Amniotic epithelial cell (primary cell): Measurements from ENCODE around the gene ACY1.
"Not testable (repeated sequence)": the region's sequence is repeated elsewhere in the genome, so short reads cannot be mapped to it uniquely, and the experiment has no call there.

Experiments used
- DNase-seq: peaks from one replicate; pipeline ENCODE4 v3.0.0-alpha.2; 2010; ENCODE audit warnings: low read depth

ACY1 gene

GRCh38 chr3:51983578-51984268, 388 bp downstream of the ACY1 start:
- DNase-seq: no peak

DNA sequence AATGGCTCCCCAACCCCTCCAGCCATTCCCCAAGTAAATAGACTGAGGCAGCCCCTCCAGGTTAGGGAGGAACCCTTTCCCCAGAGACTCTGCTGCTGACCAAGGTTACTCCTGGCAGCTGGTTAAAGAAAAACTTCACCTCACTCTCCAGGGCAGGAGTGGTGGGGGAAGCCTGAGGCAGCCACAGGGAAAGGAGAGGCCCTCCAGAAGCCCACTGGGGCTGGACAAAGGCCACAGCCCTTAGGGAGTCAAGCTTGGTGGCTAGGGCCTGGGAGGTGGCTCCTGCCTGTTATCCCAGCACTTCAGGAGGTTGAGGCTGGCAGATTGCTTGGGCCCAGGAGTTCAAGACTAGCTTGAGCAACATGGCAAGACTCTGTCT, 923 bp downstream of the ACY1 start:
- DNase-seq: no peak

DNA sequence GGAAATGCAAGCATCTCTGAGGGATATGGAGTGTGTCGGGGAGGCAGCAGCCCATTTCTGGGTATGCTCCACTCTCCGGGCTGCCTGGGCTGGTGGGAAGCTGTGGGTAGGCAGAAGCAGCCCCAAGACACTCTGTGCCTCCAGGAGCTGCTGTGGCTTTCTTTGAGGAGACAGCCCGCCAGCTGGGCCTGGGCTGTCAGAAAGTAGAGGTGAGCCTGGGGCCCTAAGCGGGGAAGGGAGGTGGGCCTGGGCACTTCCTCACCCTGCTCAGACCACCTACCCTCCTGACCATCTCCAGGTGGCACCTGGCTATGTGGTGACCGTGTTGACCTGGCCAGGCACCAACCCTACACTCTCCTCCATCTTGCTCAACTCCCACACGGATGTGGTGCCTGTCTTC, 1.7 kb downstream of the ACY1 start:
- no peak for DNase-seq

DNA sequence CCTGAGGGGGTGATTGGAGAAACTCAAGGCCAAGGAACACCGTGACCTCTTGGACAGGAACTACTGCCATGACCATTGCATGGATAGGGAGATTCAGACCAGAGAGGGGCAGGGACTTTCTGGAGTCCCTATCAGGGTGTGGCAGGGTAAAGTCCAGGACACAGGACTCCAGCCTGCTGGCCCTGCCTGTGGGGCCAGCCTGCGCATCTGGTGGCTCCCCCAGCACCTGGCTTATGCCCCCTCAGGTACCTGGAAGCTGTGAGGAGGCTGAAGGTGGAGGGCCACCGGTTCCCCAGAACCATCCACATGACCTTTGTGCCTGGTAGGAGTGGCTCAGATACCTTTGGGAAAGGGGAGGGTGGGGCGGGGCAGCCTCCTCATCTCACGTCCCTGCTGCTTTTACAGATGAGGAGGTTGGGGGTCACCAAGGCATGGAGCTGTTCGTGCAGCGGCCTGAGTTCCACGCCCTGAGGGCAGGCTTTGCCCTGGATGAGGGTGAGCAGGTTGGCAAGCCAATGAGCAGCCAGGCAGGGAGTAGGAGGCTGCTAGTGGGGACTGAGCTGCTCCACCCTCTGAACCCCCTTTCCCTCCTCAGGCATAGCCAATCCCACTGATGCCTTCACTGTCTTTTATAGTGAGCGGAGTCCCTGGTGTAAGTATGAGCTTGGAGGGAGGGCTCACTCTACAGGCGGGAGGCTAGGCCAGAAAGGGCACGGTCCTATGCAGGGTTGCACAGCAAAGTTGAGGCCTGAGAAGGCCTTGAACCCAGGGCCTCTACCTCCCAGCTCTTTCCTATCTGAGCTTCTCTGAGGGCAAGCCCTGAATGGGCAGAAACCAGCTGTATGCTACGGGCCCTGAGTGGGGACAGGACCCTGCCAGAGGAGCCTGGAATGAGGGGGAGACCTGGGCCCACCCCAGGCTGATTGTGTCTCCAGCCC, 2.9 kb downstream of the ACY1 start:
- DNase-seq: no peak

GRCh38 chr3:51987568-51987967, 4.2 kb downstream of the ACY1 start:
- DNase-seq: no peak

DNA sequence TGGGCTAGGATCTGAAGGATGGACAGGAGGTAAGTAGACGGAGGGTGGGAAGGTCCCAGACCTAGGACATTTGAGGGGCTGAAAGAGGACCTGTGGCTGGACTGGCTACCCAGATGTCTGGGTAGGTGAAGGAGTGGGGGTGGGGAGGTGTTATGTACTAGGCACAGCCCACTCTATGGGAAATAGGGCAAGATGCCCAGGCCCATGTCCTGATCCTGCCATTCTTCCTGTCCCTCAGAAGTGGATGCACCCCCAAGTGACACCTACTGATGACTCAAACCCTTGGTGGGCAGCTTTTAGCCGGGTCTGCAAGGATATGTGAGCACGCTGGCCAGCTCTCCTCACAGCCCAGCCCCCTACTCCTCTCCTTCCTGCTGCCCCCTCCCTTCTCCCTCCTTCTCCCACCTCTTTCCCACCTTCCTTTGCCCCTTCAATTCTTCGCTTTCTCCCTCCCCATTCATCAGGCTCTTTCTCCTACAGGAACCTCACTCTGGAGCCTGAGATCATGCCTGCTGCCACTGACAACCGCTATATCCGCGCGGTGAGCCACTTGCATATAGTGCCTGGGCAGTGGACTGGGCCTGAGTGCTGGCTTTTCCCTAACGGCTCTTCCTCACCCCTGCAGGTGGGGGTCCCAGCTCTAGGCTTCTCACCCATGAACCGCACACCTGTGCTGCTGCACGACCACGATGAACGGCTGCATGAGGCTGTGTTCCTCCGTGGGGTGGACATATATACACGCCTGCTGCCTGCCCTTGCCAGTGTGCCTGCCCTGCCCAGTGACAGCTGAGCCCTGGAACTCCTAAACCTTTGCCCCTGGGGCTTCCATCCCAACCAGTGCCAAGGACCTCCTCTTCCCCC, 5.2 kb downstream of the ACY1 start:
- no peak for DNase-seq

DNA sequence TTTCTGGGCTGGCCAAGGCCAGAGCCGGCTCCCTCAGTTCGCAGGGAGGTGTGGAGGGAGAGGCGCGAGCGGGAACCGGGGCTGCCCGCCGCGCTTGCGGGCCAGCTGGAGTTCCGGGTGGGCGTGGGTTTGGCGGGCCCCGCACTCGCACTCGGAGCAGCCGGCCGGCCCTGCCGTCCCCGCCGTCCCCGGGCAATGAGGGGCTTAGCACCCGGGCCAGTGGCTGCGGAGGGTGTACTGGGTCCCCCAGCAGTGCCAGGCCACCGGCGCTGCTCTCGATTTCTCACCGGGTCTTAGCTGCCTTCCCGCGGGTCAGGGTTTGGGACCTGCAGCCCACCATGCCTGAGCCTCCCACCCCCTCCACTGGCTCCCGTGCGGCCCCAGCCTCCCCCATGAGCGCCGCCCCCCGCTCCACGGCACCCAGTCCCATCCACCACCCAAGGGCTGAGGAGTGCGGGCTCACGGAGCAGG, 7.2 kb downstream of the ACY1 start:
- not testable (repeated sequence) for DNase-seq

DNA sequence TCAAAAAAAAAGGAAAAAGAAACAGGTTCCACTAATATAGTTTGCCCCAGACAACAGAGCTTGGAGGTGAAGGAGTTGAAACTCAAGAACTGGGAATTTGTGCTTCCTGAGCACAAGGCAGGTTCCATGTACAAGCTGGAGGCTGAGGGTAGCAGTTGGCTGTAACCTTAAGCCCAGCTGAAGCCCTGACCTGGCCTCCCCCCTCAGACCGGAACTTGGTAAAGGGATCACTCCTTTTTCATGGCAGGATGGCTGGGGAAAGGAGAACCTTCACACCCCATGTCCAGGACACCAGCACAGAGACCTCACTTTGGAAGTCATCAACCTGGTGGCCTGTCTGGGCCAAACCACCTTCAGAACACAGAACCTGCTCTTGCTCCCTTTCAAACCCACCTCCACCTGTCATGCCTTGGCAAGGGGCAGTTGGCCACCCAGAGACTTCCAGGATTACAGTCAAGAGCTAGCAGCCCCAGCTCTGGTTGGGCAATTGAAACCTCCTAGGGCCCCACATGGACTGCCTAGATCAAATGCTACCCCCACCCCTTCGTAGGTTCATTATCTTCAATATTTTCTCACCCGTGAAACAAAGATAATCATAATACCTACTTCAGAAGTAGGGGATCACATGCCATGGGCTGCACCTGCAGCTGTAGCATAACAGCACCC, 8.8 kb downstream of the ACY1 start:
- no peak for DNase-seq

DNA sequence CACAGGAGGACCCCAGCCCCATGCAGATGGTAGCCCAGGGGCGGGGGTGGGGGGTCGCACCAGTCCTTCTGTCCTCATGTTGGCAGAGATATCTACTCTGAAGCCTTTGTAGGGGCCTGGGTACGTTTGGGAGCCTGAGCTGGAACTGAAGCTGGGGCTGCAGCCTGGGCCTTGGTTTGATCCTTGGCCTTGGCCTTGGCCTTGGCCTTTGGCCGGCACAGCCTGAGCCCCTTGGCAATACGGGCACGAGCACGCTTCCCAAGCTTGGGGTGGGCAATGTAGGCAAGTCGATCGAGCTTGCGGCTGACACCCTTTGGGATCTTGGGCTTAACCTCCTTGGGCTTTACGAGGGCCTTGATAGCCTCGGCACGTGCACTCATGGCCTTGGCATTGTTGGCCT, 10.3 kb downstream of the ACY1 start:
- not testable (repeated sequence) for DNase-seq

- DNase-seq: no peak
These were observed 11.2 kb downstream of the ACY1 start for GRCh38 chr3:51994530-51994929.

DNA sequence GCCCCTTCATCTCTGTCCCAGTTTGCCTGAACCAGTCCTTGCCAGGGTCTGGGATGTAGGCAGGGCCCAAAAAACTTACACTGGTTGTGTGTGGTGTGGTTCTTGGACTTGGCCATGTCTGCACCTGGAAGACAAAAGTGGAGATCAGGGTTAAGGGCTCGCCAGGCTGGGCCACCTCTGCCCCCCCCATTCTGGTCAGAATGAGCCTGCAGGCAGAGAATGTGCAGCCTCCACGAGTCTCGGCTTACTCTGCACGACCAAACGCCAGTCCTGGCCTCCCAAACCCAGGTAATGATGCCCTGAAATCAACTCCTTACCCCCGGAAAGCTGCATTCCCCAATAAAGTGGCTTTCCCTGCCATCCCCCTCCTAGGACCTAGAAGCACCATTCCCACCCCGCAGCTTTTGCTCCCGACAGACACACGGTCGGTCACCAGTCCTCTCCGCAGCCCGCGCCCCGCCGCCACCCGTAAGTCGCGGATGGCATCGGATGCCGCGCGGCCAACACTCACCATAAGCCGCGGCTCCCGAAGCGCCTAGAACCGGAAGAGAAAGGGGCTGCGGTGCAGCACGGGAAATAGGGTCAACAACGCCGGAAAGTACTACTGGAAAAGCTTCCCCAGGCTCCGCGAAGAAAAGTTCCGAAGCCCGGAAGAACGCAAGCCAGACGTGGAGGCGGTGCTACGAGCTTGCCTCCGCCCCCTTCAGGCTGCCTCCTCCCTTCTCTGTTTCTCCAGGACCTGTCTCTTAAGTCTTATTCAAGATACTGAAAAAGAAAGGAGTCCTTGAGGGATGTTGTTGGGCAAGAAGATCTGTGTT, 12.2 kb downstream of the ACY1 start, which contains the start of gene RPL29:
RPL29 (minus strand) TSS at position 550 of the 818 bp plus-strand sequence; CDS start at position 116, 434 bp downstream.
- DNase-seq: peak; percentile 97

GRCh38 chr3:51997172-51997571, 13.8 kb downstream of the ACY1 start:
- no peak for DNase-seq

GRCh38 chr3:51997935-51998596, 14.7 kb downstream of the ACY1 start:
- peak; percentile 49 for DNase-seq

DNA sequence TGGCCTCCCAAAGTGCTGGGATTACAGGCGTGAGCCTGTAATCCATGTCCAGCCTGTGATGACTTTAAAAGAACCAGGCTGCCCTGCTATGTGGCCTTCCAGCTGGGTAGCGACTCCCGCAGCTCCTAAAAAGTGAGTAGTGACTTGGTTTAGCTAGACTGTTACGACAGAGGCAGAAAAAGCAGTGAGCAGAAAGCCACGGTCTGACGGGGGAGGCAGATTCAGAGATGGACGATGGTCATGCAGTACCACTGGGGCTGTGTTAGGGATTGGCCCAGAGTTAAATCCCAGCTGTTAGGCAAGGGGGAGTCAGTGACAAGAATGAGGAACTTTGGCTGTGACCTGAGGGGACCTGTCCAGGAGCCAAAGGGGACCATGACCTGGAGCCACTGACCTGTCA, 15.4 kb downstream of the ACY1 start:
- no peak for DNase-seq

GRCh38 chr3:51999846-52000245, 16.5 kb downstream of the ACY1 start:
- no peak for DNase-seq

- DNase-seq: peak; percentile 28
These were observed 18.2 kb downstream of the ACY1 start for GRCh38 chr3:52001443-52001974.

DNA sequence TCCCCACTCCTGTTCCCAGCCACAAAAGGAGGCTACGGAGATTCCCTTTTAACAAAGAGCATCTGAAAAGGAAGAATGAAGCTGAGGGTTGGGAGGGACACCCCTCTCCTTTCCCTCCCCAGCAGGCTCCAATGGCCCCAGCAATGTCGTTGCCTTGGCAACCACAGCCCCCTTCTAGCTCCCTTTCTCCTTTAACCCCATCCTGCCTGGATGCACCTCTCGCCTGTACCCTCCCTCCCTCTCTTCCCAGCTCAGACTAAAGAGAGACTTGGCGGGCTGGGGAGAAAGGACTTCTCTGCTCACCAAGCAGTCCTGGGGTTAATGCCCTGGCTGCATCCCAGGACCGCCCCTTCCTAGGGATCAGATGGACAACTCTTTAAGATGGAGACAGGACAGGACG, 19.4 kb downstream of the ACY1 start:
- no peak for DNase-seq

DNA sequence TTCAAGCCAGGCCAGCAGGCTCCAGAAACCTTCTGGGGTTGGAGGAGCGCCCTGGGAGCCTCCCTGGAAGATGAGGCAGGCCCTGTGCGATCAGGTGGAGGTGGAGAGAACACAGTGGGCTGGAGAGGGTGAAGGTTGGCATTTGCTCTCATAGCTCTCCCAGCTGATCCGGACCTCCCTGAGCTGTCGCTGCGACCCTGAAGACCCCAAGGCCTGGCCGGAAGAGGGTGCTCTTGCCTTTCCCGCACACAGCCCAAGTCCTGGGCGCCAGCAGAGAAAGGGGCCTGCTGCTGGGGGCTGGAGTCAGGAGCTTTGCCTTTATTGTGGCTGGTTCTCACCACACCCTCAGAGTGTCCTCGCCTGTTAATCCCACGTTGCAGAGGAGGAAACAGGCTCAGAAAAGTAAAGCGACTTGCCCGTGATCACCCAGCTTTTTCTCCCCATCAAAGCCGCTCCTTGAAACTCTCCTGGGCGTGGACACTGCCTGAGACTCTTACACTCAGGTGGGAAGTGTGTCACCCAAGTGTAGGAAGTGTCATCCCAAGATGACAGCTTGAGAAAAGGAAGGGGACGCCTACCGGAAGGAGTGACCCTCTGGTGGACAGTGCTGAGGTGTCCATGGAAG, 20.9 kb downstream of the ACY1 start:
- DNase-seq: peak; percentile 40

DNA sequence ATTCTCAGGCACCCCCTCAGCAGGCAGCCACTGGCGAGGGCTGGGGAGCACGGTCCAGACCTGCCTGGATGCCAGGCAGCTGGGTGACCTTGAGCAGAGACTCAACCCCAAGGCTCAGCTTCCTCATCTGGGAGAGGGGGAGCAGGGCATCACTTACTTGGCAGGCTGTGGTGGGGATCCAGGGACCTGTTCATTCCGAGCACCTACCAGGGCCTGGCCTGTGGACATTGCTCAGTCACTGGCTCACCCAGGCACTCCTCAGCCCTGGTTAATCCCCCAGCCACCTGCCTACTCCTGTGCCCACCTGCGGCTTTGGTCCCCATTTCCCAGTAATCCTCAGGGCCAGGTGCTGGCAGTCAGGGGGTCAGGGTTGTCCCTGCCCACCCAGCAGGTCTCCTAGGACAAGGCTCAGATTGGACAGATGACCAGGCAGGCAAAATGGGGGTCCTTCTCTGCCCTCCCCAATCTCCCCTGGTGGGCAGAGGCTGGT, 21.6 kb downstream of the ACY1 start:
- DNase-seq: no peak
